ENCODE measurements around the gene TMEM135.

DNA sequence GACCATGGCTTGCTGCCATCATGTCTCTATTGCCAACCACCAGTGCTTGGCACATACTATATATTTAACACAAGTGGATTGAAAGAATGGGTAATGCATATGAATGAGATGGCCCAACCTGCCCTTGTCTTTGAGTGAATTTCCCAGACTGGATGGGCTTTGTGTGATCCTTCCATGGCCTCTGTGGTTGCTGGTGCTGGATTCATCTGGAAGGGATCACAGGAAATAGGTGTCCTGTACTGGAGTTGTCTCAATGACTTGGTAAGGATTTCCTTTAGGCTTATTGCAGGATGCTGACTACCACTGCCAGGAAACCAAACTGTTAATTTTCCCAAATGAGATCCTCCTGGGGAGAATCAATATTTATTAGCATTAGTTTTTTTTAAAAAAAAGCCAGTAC lies 328.6 kb downstream of the TMEM135 start:
- TF ChIP-seq ZBTB7A (IDR thresholded peaks at IDR 0.05; ENCODE audit: low read depth): no peak
- TF ChIP-seq EGR1 (IDR thresholded peaks at IDR 0.05): no peak
- no peak for TF ChIP-seq YY1 (IDR thresholded peaks at IDR 0.05; ENCODE audit: low read depth)
- no peak for TF ChIP-seq TAF1 (IDR thresholded peaks at IDR 0.05; ENCODE audit: low read depth)
- no peak for TF ChIP-seq FOXM1 (IDR thresholded peaks at IDR 0.05; ENCODE audit: borderline replicate concordance, low read depth)
- no peak for TF ChIP-seq MAX (IDR thresholded peaks at IDR 0.05)
- TF ChIP-seq EP300 (IDR thresholded peaks at IDR 0.05; ENCODE audit: borderline replicate concordance): no peak
